HCEC 1CT (cell line): ENCODE measurements around the gene PTEN.

Source experiments
- DNase-seq: peaks from one replicate; pipeline ENCODE4 v3.0.0-alpha.2; 2017

The PTEN gene

GRCh38 chr10:87923233-87923632 is 59.8 kb downstream of the PTEN start:
- no peak for DNase-seq

- DNase-seq, result no peak
These were observed 62.1 kb downstream of the PTEN start for GRCh38 chr10:87925570-87925969.

DNA sequence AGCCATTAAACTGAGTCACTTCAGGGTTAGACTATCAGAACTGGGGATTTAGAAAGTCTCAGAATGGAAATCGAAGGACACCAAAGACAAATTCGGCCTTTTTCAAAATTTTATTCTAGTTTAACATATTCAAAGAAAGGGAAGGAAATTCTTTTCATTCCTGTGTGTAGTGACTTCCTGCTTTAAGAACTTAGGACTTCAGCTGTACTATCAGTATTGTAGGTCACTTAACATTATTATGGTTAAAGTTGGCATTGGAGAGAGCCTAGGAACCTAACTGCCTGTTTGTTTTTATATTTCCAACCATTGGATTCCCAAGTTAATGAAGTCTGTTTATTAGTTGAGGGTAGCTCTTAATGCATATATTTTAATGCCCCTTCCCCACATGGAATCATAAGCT is 63.7 kb downstream of the PTEN start:
- peak; percentile 27 for DNase-seq

DNA sequence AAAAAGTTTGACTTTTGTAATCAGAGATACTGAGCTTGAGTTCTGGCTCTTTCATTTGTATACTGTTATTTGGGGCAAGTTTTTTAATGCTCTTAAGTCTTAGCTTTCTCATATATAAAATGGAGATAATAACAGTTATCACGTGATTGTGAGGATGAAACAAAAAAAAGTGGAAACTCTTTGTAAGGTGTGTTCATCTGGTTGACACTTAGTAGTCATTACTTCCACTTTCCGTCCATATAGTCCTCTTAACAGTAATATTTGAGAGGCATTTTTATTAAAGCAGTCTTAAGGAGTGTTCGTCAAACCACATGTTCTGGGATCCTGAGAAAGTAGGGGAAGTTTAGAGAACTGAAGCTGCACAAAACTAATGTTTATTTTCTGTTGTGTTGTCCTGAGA is 65.6 kb downstream of the PTEN start:
- no peak for DNase-seq

DNA sequence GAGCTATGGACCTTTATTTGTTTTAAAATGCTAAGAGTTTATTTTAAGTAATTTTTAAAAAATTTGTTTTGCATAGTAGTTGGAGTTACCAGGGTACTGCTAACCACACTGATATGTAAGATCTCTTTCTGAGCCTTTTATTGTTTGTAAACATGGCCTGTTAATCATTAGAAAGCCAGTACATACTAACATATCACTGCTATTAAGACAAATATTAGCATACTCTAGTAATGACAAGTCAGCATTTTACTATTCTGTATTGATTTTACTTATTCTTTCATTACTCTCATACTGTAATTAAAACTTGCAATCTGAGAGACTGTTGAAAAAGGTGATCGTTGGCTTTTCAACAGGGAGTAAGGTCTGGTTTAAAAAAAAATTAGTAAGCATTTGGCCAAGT is 66.7 kb downstream of the PTEN start:
- DNase-seq, result no peak

DNA sequence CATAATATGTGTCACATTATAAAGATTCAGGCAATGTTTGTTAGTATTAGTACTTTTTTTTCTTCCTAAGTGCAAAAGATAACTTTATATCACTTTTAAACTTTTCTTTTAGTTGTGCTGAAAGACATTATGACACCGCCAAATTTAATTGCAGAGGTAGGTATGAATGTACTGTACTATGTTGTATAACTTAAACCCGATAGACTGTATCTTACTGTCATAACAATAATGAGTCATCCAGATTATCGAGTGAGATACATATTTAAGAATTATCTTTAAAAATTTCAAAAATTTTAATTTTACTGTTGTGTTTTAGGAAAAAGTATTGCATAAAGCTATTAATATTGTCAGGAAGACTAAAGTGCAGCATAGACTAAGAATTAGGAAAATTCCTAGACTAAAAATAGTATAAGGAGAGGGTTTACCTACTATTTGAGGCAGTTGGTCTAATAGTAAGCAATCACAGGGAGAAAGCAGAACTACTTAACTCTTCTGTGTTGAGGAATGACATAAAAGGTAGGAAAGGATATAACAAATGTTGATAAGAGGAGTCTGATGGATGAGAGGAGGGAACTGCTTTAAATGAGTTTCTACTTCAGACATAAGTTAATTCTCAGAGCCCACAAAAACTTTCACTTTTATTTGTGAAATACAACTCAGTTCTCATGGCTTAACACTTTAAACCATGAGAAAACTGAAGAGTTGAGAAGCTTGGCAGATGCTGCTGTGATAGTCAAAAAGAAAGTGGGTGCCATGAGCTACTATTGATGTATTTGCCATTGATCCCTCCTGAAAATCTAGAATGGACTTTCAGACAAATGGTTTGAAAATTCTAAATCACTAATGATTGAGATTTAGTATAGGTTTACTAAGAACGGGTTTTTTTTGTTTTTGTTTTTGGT is 67.8 kb downstream of the PTEN start:
- DNase-seq, result peak; percentile 9

GRCh38 chr10:87931836-87932230 is 68.4 kb downstream of the PTEN start:
- peak; percentile 62 for DNase-seq

DNA sequence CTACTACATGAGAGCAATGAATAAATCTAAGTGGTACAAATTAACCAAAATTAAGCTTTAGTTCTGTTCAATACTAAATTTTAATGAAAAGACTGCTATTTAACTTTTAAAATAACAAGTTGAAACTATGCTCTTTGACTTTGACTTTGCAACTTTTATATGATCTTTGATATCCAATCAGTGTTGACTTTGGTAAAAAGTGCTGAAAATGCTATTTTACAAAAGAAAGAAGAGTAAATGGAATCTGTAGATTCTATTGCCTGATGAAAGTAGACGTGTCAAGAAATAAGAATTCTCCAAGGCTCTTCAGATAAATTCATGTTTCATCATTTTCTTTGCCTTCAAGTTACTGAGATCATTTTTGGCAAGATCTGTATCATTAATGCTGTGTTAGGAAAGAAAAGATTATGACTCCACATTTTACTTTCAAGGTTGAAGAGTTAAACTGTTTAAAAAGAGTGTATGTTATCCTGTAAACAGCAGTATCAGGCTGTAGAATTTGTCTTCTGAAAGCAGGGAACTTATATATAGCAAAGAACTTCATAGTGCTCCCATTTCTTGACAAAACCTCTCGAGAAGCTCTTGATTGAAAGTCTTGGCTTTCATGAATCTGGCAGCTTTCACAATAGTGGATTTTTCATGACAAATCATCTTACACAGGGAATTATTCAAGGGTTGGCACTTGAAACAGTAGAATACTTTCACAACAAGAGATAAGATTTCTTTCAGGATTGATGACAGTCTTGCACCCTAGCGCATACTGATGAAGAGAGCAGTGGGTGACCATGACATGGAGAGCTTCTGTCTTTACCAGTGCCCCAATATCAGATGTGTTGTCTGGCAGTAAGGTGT is 72.1 kb downstream of the PTEN start:
- no peak for DNase-seq

DNA sequence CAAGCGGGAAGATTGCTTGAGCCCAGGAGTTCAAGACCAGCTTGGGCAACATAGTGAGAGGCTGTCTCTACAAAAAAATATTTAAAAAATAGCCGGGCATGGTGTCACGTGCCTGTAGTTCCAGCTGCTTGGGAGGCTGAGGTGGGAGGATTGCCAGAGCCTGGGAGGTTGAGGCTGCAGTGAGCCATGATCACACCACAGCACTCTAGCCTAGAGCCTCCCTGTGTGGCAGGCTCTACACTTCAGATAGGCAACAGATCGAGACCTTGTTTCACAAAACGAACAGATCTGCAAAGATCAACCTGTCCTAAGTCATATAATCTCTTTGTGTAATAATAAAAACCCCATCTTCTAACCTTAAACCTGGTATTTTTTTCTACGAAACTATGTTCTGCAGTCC is 76.8 kb downstream of the PTEN start:
- no peak for DNase-seq

DNA sequence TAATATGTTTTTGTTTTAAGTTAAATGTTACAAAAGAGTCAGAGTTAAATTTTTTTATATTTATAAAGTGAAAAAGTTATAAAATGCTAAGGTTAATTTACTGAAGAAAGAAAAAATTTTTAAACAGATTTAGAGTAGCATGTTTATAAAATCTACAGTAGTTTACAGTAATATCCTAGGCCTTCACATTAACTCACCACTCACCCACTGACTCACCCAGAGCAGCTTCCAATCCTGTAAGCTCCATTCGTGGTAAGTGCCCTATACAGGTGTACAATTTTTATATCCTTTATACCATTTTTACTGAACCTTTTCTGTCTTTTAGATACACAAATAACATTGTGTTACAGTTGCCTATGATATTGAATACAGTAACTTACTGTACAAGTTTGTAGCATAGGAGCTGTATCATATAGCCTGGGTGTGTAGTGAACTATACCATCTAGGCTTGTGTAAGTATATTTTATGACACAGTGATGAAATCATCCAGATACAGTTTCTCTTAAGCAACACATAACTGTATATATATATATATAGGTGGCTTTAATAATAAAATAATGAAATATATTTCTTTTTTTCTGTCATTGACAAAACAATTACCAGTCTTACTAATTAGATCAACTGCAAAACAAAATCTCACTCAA is 79.6 kb downstream of the PTEN start:
- peak; percentile 14 for DNase-seq

DNA sequence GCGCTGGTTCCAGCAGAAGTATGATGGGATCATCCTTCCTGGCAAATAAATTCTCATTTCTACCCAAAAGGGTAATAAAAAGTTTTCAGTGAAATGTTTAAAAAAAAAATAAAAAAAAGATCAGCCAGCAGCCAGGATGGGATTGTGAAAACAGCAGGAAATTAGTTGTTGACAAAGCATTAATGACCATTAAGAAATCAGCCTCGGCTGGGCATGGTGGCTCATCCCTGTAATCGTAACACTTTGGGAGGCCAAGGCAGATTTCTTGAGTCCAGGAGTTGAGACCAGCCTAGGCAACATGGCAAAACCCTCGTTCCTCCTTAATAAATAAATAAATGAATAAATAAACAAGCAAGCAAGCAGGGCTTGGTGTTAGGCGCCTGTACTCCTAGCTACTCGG is 82.6 kb downstream of the PTEN start:
- no peak for DNase-seq

GRCh38 chr10:87952612-87953011 is 89.2 kb downstream of the PTEN start:
- DNase-seq, result no peak

- no peak for DNase-seq
These were observed 92.6 kb downstream of the PTEN start for GRCh38 chr10:87956055-87956454.

DNA sequence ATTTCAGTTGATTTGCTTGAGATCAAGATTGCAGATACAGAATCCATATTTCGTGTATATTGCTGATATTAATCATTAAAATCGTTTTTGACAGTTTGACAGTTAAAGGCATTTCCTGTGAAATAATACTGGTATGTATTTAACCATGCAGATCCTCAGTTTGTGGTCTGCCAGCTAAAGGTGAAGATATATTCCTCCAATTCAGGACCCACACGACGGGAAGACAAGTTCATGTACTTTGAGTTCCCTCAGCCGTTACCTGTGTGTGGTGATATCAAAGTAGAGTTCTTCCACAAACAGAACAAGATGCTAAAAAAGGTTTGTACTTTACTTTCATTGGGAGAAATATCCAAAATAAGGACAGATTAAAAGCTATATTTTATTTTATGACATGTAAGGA is 94.3 kb downstream of the PTEN start:
- no peak for DNase-seq

- DNase-seq, result peak; percentile 75
These were observed 96.8 kb downstream of the PTEN start for GRCh38 chr10:87960230-87960629.

GRCh38 chr10:87961314-87961713 is 97.9 kb downstream of the PTEN start:
- DNase-seq, result peak; percentile 94

GRCh38 chr10:87966459-87966858 is 103.0 kb downstream of the PTEN start:
- peak; percentile 56 for DNase-seq

GRCh38 chr10:87973635-87974034 is 110.2 kb downstream of the PTEN start:
- peak; percentile 57 for DNase-seq

DNA sequence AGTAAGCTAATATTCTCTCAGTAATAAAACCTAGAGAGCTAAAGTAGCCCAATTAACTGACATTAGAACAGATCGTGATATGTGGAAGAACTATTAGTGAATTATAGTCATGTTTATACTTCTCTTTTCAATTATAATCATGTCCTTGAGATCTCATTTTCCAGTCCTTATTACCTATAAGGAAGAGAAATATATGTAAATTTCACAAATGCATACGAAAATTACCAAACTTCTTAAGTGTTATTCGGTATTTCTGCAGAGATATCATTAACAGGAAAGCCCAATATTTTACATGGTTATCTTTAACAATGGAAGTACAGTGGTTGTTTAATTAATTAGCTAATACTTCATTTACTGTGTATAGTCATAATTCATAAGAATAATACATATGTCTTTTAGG is 110.7 kb downstream of the PTEN start:
- no peak for DNase-seq

DNA sequence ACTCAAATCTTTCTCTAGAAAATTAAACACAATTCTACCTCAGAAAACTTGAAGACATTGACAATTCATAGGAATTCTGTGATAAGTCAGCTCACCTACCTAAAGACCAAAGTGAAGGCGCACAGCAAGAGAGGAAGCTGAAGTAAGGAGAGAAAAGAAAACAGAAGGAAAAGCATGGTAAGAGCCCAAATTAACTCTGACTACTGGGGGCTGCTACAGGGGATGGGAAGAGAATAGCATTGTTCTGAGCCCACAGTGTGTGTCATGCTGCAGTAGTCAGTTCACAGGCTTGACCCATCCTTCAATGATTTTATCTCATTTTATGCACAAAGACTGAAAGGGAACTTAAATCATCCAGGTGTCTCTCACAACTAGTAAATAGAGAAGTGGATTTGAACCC is 111.3 kb downstream of the PTEN start:
- no peak for DNase-seq

DNA sequence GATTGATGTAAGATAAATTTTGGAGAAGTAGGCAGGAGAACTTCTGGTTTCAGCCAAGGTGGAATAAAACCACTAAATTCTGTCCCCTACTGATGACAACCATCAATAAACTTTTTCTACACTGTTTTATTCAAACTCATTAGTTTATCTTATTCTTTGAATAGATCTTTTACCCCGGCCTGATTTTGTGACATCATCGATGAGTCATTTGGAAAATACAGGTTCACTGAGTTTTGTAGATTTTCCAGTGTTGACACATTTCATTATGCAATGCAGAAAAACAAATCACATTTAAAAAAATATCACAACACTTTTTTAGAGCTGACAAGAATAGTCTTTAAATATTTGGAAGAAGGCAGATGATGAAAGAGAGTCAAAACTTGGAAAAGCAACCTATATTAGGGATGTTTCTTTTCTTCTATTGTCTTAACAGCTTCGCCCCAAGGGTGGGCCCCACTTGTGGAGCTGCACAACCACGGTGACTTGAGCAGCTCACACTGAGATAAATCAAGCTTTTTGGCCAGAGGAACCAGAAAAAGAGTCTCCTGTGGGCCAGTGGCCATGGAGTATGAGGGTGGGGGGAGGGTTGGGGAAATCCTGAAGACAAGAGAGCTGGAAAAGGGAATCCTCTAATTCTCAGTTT is 112.8 kb downstream of the PTEN start:
- DNase-seq, result peak; percentile 14

DNA sequence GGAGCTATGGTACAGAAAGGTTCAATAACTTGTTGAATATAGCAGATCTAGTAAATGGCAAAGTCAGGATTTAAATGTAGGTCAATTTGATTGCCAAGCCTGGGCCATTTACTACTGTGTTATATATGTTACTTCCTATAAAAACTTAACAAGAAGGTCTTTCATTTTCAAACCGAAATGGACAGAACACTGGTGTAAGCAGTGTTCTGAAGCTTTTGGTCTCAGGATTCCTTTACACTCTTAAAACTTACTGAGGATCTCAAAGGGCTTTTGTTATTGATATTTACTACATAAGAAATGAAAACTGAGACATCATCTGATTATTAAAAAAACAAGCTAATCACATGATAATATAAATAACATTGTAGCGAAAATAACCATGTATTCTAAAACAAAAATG is 114.7 kb downstream of the PTEN start:
- DNase-seq, result no peak

DNA sequence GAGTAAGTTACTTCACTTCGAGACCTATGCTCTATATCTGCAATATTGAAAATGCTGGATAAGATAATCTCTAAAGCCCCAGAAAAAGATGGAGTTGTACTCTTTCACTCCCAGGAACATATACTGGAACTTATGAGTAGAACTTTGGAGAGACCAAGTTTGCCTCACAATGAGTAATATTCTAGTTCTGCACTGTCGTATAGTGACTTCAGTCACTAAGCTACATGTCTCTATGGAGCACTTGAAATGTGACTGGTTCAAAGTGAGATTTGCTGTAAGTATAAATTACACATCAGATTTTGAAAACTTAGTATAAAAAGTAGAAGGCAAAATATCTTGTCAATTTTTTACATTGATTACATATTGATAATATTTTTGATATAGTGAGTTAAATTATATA is 116.4 kb downstream of the PTEN start:
- DNase-seq, result no peak
